Pancreas (tissue), 10 donors: ENCODE results near the gene PTGIS. TPM values are rescaled to one million over a fixed set of nuclear protein-coding genes. Genes with fewer than 3 reads are reported as not detected.
A peak's percentile ranks its signal among the peaks of the same experiment; 100 is the strongest.
"Not testable (repeated sequence)": the region's sequence is repeated elsewhere in the genome, so short reads cannot be mapped to it uniquely, and the experiment has no call there.

Source experiments
- ATAC-seq, 4 donors: fragments of 200-7000 bp; cut with Tn5 transposase; one replicate each; pipeline versions ENCODE4 v1.8.0 to v1.9.1; 2020; ENCODE audit warnings: mild to moderate bottlenecking in 4 of 4, moderate library complexity in 4 of 4
- DNase-seq, 6 donors: peaks; one replicate each; pipeline ENCODE4 v3.0.0-alpha.2; 2020
- FAIRE-seq: peaks from 2 replicates; lab custom pipeline; 2012; peaks lifted over from hg19 to GRCh38; lab: Jason Lieb, UNC
- H3K27ac ChIP-seq, 4 donors: fragments of 200-600 bp; sonication (generic); 1 replicate in 3 of 4; 2 replicates in 1 of 4; pipeline versions ENCODE4 v1.5.0 to v1.8.0; 2020
- H3K27me3 ChIP-seq, 4 donors: fragments of 200-600 bp; one replicate each; pipeline ENCODE4 v1.8.0; 2021
- H3K36me3 ChIP-seq, 3 donors: fragments of 200-600 bp; sonication (generic) in 1 of 3; one replicate each; pipeline versions ENCODE4 v1.5.0 to v1.8.0; 2020 to 2021
- H3K4me1 ChIP-seq, 3 donors: fragments of 200-600 bp; one replicate each; pipeline ENCODE4 v1.8.0; 2021
- H3K4me3 ChIP-seq, 4 donors: fragments of 200-600 bp; sonication (generic) in 2 of 4; one replicate each; pipeline versions ENCODE4 v1.5.0 to v1.8.0; 2020 to 2021
- H3K9me3 ChIP-seq, 4 donors: fragments of 200-600 bp; one replicate each; pipeline ENCODE4 v1.8.0; 2021
- CTCF ChIP-seq, 4 donors: fragments of 200-600 bp; sonication (generic) in 3 of 4; IDR thresholded peaks; one replicate each; pipeline versions ENCODE4 v1.5.0 to v1.8.0; 2021; ENCODE audit warnings: antibody characterized with exemption in 4 of 4
- WGBS, 2 donors: extraction: QIAGEN DNeasy Blood & Tissue Kit; methylation state at CpG; one replicate each; pipeline ENCODE4 v1.1.7; 2013; 5-methylcytosine and 5-hydroxymethylcytosine counted together
- intact Hi-C, 3 donors: fragments of 100-400 bp; cut with DNase I; formaldehyde crosslinking; loops; one replicate each; pipeline versions ENCODE4 v1.11.1 to v1.14.2; 2022
- polyA plus RNA-seq, 2 donors: library from polyadenylated mRNA; stranded (reverse); fragments of 200-250 nt; gene quantifications; one replicate each; pipeline ENCODE4 v1.2.3, GENCODE V29; 2013
- total RNA-seq, 6 donors: library from RNA; stranded (reverse); fragmentation: NEBNext Ultra II Directional in 4 of 6; extraction: Animal tissue kit (Norgen Biotek cat#: 25700) in 4 of 6; gene quantifications; one replicate each; pipeline versions ENCODE4 v1.2.1 to v1.2.4, GENCODE V29; 2021 to 2023
- donor health status: healthy with polysubstance abuse.
- donor health status: DM: no; HTN: no; CAD: no; lungs with moderate emphysema.
- donor health status: DM: no; HTN: no; CAD: no.
- donor health status: control.
- donor health status: control.
- donor health status: Bipolar disorder and iron deficiency.
- donor health status: DM: yes; HTN: yes; CAD: no.
- donor health status: DM: no; HTN: no; CAD: no.
- donor health status: DM: no; HTN: no; CAD: no.
- donor health status: DM: yes; HTN: yes; CAD: no.

The PTGIS gene
- total RNA-seq (10 to 100 TPM in 3 of 6 donors, 1 to 10 TPM in 3; 1.2 to 16.2 (median 6.6) TPM), polyA plus RNA-seq (1 to 10 TPM; 1.6 to 3.5 TPM)

DNA sequence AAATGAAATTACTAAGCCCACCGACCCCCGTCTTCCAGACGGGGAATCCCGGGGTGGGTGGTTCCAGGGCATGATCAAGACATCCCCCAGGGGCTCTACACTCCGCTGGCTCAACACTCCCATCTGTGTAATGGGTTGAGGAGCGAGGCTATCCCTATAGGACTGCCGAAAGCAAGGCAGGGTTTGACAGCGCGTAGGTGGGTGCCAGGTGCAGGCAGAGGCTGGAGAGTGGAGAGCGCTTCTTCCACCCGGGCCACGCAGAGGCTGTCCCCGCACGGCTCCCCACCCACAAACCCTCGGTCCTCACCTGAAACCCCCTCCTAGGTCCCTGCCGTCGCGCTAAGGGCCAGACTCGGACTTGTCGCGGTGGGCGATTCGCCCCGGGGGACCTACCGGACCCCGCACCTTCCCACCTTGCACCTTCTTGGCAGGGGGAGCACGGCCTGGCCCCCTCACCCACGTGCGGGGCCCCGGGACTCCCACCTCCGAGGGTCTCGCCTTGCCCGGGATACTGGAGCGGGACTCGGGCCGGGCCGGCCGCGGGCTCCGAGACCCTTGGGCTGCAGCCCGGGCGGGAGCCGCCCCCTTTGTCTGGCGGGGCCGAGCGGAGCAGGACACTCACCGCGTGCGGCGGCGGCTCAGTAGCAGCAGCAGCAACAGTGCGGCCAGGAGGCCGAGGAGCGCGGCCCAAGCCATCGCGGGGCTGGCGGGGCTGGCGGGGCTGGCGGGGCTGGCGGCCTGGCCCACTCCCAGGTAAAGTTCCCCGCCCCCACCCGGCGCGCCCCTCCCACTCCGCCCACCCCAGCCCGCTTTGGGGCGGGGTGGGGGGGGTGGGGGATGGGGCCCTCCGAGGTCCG, at the start of gene PTGIS:
TSS of gene PTGIS (minus strand) at position 717 of the 857 bp plus-strand sequence. CDS start at position 696, 21 bp downstream.
- 17 to 19% methylated on average over 51 to 65 of the region's 70 CpGs for WGBS, 2 donors
- Histone ChIP-seq H3K36me3 (no peaks in the 10 kb centered on the region), H3K4me1 (peaks cover 0 to 3% (median 0%) of the 10 kb centered on the region in 3 donors), H3K27me3 (peaks cover 0 to 6% (median 0%) of the 10 kb centered on the region in 4 donors), H3K27ac (no peak within 1 kb of the TSS), H3K4me3 (peak within 1 kb of the TSS in 2 of 4 donors; percentile 21 to 44), H3K9me3 (no peaks in the 10 kb centered on the region)
- ATAC-seq (peak; percentile 55 to 73 (median 63)), DNase-seq (peak in 1 of 6 donors; percentile 67), FAIRE-seq (no peak)
- intact Hi-C loops = no loop called here
- TF ChIP-seq CTCF (IDR thresholded peaks at IDR 0.05) = no peak

DNA sequence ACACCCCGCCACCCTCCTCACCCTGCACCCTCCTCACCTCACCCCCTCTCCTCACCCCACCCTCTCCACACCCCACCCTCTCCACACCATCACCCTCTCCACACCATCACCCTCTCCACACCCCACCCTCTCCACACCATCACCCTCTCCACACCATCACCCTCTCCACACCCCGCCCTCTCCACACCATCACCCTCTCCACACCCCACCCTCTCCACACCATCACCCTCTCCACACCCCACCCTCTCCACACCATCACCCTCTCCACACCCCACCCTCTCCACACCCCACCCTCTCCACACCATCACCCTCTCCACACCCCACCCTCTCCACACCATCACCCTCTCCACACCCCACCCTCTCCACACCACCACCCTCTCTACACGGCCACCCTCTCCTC, 49.5 kb upstream of the PTGIS start:
- H3K36me3 ChIP-seq, H3K9me3 ChIP-seq, H3K27me3 ChIP-seq, H3K27ac ChIP-seq, intact Hi-C loops, ATAC-seq, H3K4me3 ChIP-seq, H3K4me1 ChIP-seq, FAIRE-seq: not testable (repeated sequence)
- 50 to 54% methylated on average over 2 to 3 of the region's 3 CpGs for WGBS, 2 donors
- DNase-seq = peak in 1 of 6 donors; percentile 92

DNA sequence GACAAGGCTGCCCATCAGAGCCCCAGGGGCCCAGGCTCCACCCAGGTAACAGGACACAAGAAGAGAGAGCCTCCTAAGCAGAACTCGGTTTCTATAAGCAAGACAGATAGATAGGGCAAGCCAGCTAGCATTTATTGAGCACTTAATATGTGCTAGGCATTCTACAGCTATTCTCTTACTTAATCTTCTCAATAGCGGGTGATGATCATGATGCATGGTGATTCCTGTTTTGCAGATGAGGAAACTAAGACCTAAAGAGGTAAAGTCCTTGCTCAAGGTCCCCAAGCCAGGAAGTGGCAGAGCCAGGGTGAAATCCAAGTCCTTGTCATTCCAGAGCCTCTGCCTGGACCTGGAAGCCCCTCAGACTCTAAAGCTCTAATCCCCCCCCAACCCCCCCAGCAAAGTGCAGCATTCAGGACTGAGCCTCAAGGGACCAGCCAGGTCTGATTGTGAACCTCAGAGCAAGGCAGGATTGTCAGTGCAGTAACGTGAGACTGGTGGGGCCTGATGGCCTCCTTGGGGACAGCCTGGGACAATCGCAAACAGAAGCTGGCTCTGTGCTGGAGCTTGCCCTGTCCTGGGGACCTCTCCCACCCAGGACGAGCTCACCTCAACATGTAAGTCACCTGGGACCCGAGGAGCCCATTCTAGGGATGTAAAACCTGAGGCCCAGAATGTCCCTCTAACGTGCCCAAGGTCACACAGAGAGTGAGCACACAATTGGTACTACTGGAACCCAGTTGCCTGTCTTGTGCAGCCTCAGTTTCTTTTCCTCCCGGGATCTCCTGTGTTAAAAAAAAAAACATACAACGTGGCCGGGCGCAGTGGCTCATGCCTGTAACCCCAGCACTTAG, 48.4 kb upstream of the PTGIS start:
- intact Hi-C loops = no loop called here
- no peak for FAIRE-seq

DNA sequence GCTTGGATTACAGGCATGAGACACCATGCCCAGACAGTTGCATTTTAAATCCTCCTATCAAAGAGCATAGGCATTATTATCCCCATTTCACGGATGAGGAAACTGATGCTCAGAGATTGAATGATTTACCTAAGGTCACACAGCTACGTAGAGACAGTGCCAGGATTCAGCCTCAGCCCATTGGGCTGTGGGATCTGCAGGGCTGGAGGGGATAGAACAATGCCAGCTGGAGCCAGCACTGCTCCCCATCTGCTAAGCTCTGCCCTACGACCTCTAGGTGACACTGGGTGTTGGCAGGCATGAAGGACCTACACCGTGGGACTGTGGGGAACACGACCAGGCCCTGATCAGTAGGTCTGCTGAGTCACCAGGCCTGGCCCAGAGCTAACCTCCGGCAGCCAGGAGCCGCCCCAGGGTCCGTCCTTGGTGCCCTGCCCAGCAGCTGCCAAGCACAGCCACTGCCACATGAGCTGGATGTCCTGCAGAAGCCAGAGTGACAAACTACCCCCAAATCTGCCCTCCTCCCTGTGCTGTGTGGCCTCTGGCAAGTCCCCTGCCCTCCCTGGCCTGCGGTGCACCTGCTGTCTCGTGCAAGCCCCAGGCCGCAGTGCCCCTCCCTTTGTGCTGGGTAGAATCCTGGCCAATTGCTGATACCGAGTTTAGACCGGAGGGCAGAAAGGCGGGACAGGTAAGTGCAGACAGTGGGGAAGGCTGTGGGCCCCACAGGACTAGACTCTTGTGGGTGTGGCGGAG, 47.6 kb upstream of the PTGIS start:
- Histone ChIP-seq H3K27me3 (no peaks in the 10 kb centered on the region), H3K4me1 (peaks cover 0 to 7% (median 0%) of the 10 kb centered on the region in 3 donors), H3K4me3 (no peak overlapping the region), H3K27ac (peak overlapping the region in 1 of 4 donors; percentile 46), H3K9me3 (no peaks in the 10 kb centered on the region), H3K36me3 (no peaks in the 10 kb centered on the region)
- no peak for TF ChIP-seq CTCF (IDR thresholded peaks at IDR 0.05)
- WGBS, 2 donors = 63 to 71% methylated on average over 15 of the region's 15 CpGs
- peak in 5 of 6 donors; percentile 37 to 84 (median 50) for DNase-seq
- ATAC-seq = peak in 3 of 4 donors; percentile 46 to 69 (median 67)
- FAIRE-seq = no peak
- intact Hi-C loops = no loop called here

More for the DNA sequence above, 48.4 kb upstream of the PTGIS start:
- 74 to 84% methylated on average over 11 of the region's 11 CpGs for WGBS, 2 donors
- H3K4me1 ChIP-seq = no peaks in the 10 kb centered on the region
- no peak for ATAC-seq
- H3K27me3 ChIP-seq = no peaks in the 10 kb centered on the region
- no peak overlapping the region for H3K27ac ChIP-seq
- no peak for DNase-seq
- H3K36me3 ChIP-seq = no peaks in the 10 kb centered on the region
- no peaks in the 10 kb centered on the region for H3K9me3 ChIP-seq
- no peak overlapping the region for H3K4me3 ChIP-seq
- no peak for TF ChIP-seq CTCF (IDR thresholded peaks at IDR 0.05)

DNA sequence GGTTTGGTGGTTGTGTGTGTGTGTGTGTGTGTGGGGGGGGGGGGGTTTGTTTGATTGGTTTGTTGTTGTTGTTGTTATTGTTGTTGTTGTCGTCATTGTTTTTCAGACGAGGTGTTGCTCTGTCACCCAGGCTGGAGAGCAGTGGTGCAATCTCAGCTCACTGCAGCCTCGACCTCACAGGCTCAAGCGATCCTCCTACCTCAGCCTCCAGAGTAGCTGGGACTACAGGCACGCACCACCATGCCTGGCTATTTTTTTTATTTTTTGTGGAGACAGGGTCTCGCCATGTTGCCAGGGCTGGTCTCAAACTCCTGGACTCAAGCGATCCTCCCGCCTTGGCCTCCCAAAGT, 47.1 kb upstream of the PTGIS start:
- intact Hi-C loops, H3K27me3 ChIP-seq, H3K9me3 ChIP-seq, H3K4me3 ChIP-seq, FAIRE-seq, H3K36me3 ChIP-seq, H3K4me1 ChIP-seq, ATAC-seq: not testable (repeated sequence)
- DNase-seq = peak in 1 of 6 donors; percentile 8
- H3K27ac ChIP-seq = peak overlapping the region in 1 of 4 donors; percentile 46
- WGBS, 2 donors = 87 to 91% methylated on average over 8 of the region's 8 CpGs
